ENCODE data around the gene PLAAT3.

Gene PLAAT3

DNA sequence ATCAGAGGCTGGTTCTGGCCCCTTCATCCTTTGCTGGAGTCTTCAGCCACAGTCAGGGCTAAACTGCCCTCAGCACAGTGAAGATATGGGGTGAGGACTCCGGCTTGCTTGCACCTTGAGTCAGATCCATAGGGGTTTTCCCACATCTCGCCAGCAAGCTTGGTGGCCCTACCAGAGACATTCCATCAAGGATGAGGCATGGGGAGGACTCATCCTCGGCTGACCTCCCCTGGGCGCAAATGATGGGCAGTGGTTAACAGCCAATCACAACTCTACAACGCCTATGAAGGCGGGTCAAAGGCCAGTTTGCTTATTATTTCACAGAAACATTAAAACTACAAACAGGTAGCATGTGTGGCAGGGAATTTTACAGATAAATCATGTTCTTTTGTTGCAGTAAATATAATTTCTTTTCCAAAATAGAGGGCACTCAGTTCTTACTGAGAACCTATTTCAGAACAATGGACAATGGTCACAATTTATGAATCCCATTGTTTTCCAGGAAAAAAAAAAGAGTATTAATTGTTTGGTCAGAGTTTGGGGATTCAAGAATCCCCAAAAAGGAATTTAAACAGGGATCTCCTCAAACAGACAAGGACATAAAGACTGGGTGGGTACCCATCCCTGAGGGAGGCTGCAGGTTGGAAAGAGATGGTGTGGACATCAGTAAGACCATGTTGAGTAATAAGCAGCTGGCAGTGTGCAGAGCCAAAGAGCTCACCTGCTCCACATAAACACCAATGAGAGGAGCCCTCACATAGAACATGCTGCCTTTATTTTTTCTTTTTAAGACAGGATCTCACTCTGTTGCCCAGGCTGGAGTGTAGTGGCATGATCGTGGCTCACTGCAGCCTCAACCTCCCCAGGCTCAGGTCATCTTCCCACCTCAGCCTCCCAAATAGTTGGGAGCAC is 14.8 kb downstream of the PLAAT3 start:
- no peaks in the 10 kb centered on the region for H3K27me3 ChIP-seq
- DNase-seq = no peak
- no peaks in the 10 kb centered on the region for H3K4me1 ChIP-seq
- TF ChIP-seq, protein P1, sequence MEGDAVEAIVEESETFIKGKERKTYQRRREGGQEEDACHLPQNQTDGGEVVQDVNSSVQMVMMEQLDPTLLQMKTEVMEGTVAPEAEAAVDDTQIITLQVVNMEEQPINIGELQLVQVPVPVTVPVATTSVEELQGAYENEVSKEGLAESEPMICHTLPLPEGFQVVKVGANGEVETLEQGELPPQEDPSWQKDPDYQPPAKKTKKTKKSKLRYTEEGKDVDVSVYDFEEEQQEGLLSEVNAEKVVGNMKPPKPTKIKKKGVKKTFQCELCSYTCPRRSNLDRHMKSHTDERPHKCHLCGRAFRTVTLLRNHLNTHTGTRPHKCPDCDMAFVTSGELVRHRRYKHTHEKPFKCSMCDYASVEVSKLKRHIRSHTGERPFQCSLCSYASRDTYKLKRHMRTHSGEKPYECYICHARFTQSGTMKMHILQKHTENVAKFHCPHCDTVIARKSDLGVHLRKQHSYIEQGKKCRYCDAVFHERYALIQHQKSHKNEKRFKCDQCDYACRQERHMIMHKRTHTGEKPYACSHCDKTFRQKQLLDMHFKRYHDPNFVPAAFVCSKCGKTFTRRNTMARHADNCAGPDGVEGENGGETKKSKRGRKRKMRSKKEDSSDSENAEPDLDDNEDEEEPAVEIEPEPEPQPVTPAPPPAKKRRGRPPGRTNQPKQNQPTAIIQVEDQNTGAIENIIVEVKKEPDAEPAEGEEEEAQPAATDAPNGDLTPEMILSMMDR (IDR thresholded peaks at IDR 0.05; ENCODE audit: low read depth, low read length) = no peak
- no peaks in the 10 kb centered on the region for H3K9me3 ChIP-seq
- H3K36me3 ChIP-seq = no peaks in the 10 kb centered on the region
- no peak overlapping the region for H3K4me3 ChIP-seq (ENCODE audit: low read depth, low read length)

DNA sequence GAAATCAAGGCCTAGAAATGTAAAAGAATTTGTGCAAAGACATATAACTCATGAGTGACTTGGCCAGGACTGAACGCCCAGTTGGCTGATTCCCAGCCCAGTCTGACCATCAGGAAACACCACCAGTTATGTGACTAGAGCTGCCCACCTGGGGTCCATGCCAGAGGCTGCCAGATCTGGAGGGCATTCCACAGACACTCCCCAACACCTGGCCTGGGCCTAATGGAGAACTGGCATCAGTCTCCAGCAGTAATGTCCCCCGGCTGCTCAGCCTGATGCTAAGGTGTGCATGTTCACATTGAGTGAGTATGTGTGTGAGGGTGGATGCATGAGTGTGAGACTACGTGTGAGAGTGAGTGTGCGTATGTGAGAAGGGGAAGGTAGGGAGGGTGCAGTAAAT is 15.7 kb downstream of the PLAAT3 start:
- H3K27me3 ChIP-seq = no peaks in the 10 kb centered on the region
- H3K4me1 ChIP-seq = no peaks in the 10 kb centered on the region
- no peaks in the 10 kb centered on the region for H3K36me3 ChIP-seq
- no peaks in the 10 kb centered on the region for H3K9me3 ChIP-seq
- TF ChIP-seq, protein P1 (IDR thresholded peaks at IDR 0.05; ENCODE audit: low read depth, low read length) = no peak
- no peak overlapping the region for H3K4me3 ChIP-seq (ENCODE audit: low read depth, low read length)
- no peak for DNase-seq

DNA sequence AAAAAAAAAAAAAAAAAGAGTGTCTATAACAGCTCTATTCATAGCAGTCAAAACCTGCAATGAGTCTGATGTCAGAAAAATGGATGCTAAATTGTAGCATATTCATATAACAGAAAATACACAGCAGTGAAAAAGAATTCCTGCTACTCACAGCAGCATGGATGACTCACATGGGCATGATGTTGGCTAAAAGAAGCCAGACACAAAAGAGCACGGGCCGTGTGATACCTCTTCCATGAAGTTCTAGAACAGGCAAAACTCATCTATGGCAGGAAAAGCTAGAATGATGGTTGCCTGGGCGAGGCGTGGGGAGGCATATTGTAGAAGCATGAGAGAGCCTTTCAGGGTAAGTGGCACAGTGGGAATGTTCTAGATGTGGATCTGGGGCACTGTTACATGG is 18.9 kb downstream of the PLAAT3 start:
- Histone ChIP-seq H3K27me3 (no peaks in the 10 kb centered on the region), H3K36me3 (no peaks in the 10 kb centered on the region), H3K4me1 (no peaks in the 10 kb centered on the region), H3K4me3 (ENCODE audit: low read depth, low read length) (no peak overlapping the region), H3K9me3 (no peaks in the 10 kb centered on the region)
- no peak for DNase-seq
- TF ChIP-seq, protein P1 (IDR thresholded peaks at IDR 0.05; ENCODE audit: low read depth, low read length) = no peak

DNA sequence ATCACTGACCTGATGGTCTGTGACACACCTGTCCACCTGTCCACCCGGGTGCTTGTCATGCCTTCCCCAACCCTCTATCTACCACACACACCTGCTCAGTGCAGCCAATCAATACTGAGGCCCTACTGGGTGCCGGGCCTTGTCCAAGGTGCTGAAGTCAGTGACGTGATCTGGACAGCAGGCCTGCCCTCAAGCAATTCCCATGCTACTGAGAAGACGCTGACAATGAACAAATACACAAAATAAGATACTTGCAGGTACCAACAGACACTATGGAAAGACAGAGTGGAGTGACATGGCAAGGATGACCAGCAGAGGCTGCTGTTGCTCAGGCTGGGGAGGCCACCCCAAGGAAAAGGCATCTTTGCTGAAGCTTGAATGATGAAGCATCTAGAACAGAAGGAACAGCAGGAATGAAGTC is 21.2 kb downstream of the PLAAT3 start:
- no peaks in the 10 kb centered on the region for H3K36me3 ChIP-seq
- no peaks in the 10 kb centered on the region for H3K9me3 ChIP-seq
- no peak for DNase-seq
- no peak overlapping the region for H3K4me3 ChIP-seq (ENCODE audit: low read depth, low read length)
- no peaks in the 10 kb centered on the region for H3K4me1 ChIP-seq
- TF ChIP-seq, protein P1 (IDR thresholded peaks at IDR 0.05; ENCODE audit: low read depth, low read length) = peak; percentile 69
- no peaks in the 10 kb centered on the region for H3K27me3 ChIP-seq

DNA sequence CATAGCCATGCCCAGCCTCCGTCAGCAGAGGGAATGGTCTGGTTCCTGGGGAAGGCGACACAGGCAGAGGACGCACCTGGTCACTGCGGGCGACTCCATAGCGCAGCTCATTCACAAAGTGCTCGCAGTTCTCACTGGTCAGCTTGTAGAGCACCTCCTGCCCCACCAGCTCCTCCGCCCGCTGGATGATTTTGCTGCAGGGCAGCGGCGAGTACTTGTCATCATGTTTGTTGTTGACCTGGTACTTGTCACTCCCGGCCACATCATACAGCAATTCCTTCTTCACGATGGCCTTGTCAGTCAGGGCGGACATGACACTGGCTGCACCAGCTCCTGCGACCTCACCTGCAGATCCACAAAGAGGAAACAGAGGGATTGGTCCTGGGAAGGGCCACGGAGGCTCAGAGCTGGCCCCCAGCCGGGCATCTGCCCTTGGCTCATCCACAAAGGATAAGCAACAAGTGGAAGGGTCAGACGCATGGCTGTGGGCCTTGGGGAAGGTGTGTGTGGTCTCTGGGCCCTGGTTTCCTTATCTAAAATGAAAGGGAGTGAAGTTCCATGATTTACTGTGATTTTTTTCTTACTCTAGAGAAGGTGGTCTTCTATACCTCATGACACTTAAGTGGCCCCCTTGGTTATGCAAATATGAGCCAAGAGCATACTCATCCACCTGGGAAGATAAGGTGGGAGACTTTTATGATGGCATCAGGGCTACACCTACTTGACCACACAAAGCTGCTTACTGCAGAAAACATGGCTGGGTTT is 24.0 kb downstream of the PLAAT3 start:
- Histone ChIP-seq H3K4me1 (no peaks in the 10 kb centered on the region), H3K27me3 (no peaks in the 10 kb centered on the region), H3K36me3 (no peaks in the 10 kb centered on the region), H3K9me3 (no peaks in the 10 kb centered on the region), H3K4me3 (ENCODE audit: low read depth, low read length) (no peak overlapping the region)
- TF ChIP-seq, protein P1 (IDR thresholded peaks at IDR 0.05; ENCODE audit: low read depth, low read length) = no peak
- no peak for DNase-seq
